Measurements from ENCODE around the gene LTO1. TPM values are rescaled to one million over a fixed set of nuclear protein-coding genes. Genes with fewer than 3 reads are reported as not detected.

Gene LTO1
- total and polyA plus RNA-seq, 2 of the 13 experiments (the other 11 are each of a cell fraction or from before 2014, with no cell fraction given), result 11.8 to 15.0 TPM

GRCh38 chr11:69667619-69668604 is 7.2 kb downstream of the LTO1 start (continued):
- TF ChIP-seq, protein P1, sequence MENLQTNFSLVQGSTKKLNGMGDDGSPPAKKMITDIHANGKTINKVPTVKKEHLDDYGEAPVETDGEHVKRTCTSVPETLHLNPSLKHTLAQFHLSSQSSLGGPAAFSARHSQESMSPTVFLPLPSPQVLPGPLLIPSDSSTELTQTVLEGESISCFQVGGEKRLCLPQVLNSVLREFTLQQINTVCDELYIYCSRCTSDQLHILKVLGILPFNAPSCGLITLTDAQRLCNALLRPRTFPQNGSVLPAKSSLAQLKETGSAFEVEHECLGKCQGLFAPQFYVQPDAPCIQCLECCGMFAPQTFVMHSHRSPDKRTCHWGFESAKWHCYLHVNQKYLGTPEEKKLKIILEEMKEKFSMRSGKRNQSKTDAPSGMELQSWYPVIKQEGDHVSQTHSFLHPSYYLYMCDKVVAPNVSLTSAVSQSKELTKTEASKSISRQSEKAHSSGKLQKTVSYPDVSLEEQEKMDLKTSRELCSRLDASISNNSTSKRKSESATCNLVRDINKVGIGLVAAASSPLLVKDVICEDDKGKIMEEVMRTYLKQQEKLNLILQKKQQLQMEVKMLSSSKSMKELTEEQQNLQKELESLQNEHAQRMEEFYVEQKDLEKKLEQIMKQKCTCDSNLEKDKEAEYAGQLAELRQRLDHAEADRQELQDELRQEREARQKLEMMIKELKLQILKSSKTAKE (CRISPR knock-in tag; IDR thresholded peaks at IDR 0.05; ENCODE audit: borderline replicate concordance), result peak; percentile 83
- TF ChIP-seq GZF1 (CRISPR knock-in tag; IDR thresholded peaks at IDR 0.05), result no peak; the same call in 1 of the 2 replicates
- TF ChIP-seq, protein P2, sequence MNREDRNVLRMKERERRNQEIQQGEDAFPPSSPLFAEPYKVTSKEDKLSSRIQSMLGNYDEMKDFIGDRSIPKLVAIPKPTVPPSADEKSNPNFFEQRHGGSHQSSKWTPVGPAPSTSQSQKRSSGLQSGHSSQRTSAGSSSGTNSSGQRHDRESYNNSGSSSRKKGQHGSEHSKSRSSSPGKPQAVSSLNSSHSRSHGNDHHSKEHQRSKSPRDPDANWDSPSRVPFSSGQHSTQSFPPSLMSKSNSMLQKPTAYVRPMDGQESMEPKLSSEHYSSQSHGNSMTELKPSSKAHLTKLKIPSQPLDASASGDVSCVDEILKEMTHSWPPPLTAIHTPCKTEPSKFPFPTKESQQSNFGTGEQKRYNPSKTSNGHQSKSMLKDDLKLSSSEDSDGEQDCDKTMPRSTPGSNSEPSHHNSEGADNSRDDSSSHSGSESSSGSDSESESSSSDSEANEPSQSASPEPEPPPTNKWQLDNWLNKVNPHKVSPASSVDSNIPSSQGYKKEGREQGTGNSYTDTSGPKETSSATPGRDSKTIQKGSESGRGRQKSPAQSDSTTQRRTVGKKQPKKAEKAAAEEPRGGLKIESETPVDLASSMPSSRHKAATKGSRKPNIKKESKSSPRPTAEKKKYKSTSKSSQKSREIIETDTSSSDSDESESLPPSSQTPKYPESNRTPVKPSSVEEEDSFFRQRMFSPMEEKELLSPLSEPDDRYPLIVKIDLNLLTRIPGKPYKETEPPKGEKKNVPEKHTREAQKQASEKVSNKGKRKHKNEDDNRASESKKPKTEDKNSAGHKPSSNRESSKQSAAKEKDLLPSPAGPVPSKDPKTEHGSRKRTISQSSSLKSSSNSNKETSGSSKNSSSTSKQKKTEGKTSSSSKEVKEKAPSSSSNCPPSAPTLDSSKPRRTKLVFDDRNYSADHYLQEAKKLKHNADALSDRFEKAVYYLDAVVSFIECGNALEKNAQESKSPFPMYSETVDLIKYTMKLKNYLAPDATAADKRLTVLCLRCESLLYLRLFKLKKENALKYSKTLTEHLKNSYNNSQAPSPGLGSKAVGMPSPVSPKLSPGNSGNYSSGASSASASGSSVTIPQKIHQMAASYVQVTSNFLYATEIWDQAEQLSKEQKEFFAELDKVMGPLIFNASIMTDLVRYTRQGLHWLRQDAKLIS (CRISPR knock-in tag; IDR thresholded peaks at IDR 0.05), result no peak
- TF ChIP-seq ZNF30 (CRISPR knock-in tag; IDR thresholded peaks at IDR 0.05), result no peak
- TF ChIP-seq ZNF292 (CRISPR knock-in tag; IDR thresholded peaks at IDR 0.05; ENCODE audit: borderline replicate concordance, low read depth), result peak; percentile 61; the same call in 1 of the 2 replicates
- TF ChIP-seq MXD4 (CRISPR knock-in tag; IDR thresholded peaks at IDR 0.05), result peak; percentile 79
- TF ChIP-seq SP140L (CRISPR knock-in tag; IDR thresholded peaks at IDR 0.05; ENCODE audit: borderline replicate concordance), result no peak
- peak; percentile 71 for TF ChIP-seq MED8 (CRISPR knock-in tag; IDR thresholded peaks at IDR 0.05; ENCODE audit: insufficient replicate concordance)
- TF ChIP-seq, protein P3, sequence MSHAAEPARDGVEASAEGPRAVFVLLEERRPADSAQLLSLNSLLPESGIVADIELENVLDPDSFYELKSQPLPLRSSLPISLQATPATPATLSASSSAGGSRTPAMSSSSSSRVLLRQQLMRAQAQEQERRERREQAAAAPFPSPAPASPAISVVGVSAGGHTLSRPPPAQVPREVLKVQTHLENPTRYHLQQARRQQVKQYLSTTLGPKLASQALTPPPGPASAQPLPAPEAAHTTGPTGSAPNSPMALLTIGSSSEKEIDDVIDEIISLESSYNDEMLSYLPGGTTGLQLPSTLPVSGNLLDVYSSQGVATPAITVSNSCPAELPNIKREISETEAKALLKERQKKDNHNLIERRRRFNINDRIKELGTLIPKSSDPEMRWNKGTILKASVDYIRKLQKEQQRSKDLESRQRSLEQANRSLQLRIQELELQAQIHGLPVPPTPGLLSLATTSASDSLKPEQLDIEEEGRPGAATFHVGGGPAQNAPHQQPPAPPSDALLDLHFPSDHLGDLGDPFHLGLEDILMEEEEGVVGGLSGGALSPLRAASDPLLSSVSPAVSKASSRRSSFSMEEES (CRISPR knock-in tag; IDR thresholded peaks at IDR 0.05), result peak; percentile 84
- TF ChIP-seq GATAD1 (CRISPR knock-in tag; IDR thresholded peaks at IDR 0.05), result no peak
- TF ChIP-seq PHB2 (IDR thresholded peaks at IDR 0.05; ENCODE audit: partially characterized antibody), result no peak
- TF ChIP-seq ESRRA (CRISPR knock-in tag; IDR thresholded peaks at IDR 0.05; ENCODE audit: low read depth), result peak; percentile 66; the same call in 1 of the 2 replicates
- TF ChIP-seq FOXK1 (CRISPR knock-in tag; IDR thresholded peaks at IDR 0.05; ENCODE audit: borderline replicate concordance, low read depth), result peak; percentile 66; the same call in 1 of the 2 replicates
- TF ChIP-seq ZNF639 (CRISPR knock-in tag; conservative IDR thresholded peaks at IDR 0.05), result peak; percentile 41; the same call in 1 of the 2 replicates

All from HepG2 (cell line).